NCI-H446 treated with DMSO at 0.1 percent for 48 hours (cell line): ENCODE data around the gene IFNL3.
"Not testable (repeated sequence)": the region's sequence is repeated elsewhere in the genome, so short reads cannot be mapped to it uniquely, and the experiment has no call there.

ENCODE experiments used
- DNase-seq: peaks from one replicate; lab custom pipeline; 2025; lab: John Stamatoyannopoulos, UW

IFNL3 gene

GRCh38 chr19:39218230-39219007 is 26.4 kb downstream of the IFNL3 start:
- no peak for DNase-seq

GRCh38 chr19:39217094-39217493 is 27.7 kb downstream of the IFNL3 start:
- no peak for DNase-seq

GRCh38 chr19:39215323-39215722 is 29.5 kb downstream of the IFNL3 start:
- DNase-seq = not testable (repeated sequence)

GRCh38 chr19:39212375-39212742 is 32.4 kb downstream of the IFNL3 start:
- no peak for DNase-seq

GRCh38 chr19:39211731-39212374 is 33.0 kb downstream of the IFNL3 start:
- DNase-seq = no peak

- no peak for DNase-seq
Measured at GRCh38 chr19:39209196-39209595, 35.6 kb downstream of the IFNL3 start.

- no peak for DNase-seq
Measured at GRCh38 chr19:39208175-39208795, 36.5 kb downstream of the IFNL3 start.

- no peak for DNase-seq
Measured at GRCh38 chr19:39207293-39207836, 37.4 kb downstream of the IFNL3 start.

- no peak for DNase-seq
Measured at GRCh38 chr19:39206122-39206521, 38.7 kb downstream of the IFNL3 start.

- no peak for DNase-seq
Measured at GRCh38 chr19:39205449-39205764, 39.4 kb downstream of the IFNL3 start.

- DNase-seq = no peak
Measured at GRCh38 chr19:39203372-39204341, 41.1 kb downstream of the IFNL3 start, which contains the start of gene SYCN. TSS of gene SYCN (minus strand) at chr19:39204263. CDS start at chr19:39204254, 9 bp downstream.

GRCh38 chr19:39202998-39203355 is 41.8 kb downstream of the IFNL3 start:
- DNase-seq = no peak

GRCh38 chr19:39200803-39201115 is 44.0 kb downstream of the IFNL3 start:
- no peak for DNase-seq

GRCh38 chr19:39200066-39200802 is 44.6 kb downstream of the IFNL3 start:
- no peak for DNase-seq

- no peak for DNase-seq
Measured at GRCh38 chr19:39199025-39199424, 45.8 kb downstream of the IFNL3 start.

- DNase-seq = no peak
Measured at GRCh38 chr19:39197808-39198207, 47.0 kb downstream of the IFNL3 start.

GRCh38 chr19:39196860-39197562 is 47.8 kb downstream of the IFNL3 start, which contains the start of gene NCCRP1:
TSS of gene NCCRP1 (plus strand) at chr19:39196964. CDS start at chr19:39196983, 19 bp downstream.
- no peak for DNase-seq

- no peak for DNase-seq
Measured at GRCh38 chr19:39196320-39196719, 48.5 kb downstream of the IFNL3 start.

- no peak for DNase-seq
Measured at GRCh38 chr19:39195755-39196154, 49.1 kb downstream of the IFNL3 start.

- no peak for DNase-seq
Measured at GRCh38 chr19:39194832-39195542, 49.8 kb downstream of the IFNL3 start.
